Heart right ventricle (tissue), 16 donors: ENCODE data around the gene ZNF784. TPM values are rescaled to one million over a fixed set of nuclear protein-coding genes. Genes with fewer than 3 reads are reported as not detected.

ENCODE experiments used
- ATAC-seq, 8 donors: fragments of 200-7000 bp; cut with Tn5 transposase; one replicate each; pipeline ENCODE4 v1.9.1; 2020; ENCODE audit warnings: mild to moderate bottlenecking in 8 of 8, moderate library complexity in 8 of 8, moderate number of reproducible peaks in 1 of 8
- DNase-seq, 2 donors: peaks; one replicate each; pipeline ENCODE4 v3.0.0-alpha.2; 2020
- H3K27ac ChIP-seq, 10 donors: fragments of 200-600 bp; sonication (generic) in 2 of 10; one replicate each; pipeline versions ENCODE4 v1.5.0 to v1.8.0; 2020 to 2022; ENCODE audit warnings: mild to moderate bottlenecking in 3 of 10
- H3K27me3 ChIP-seq, 7 donors: fragments of 200-600 bp; one replicate each; pipeline ENCODE4 v1.8.0; 2021 to 2022; ENCODE audit warnings: mild to moderate bottlenecking in 2 of 7
- H3K36me3 ChIP-seq, 9 donors: fragments of 200-600 bp; sonication (generic) in 1 of 9; one replicate each; pipeline versions ENCODE4 v1.5.0 to v1.8.0; 2020 to 2022; ENCODE audit warnings: mild to moderate bottlenecking in 2 of 9
- H3K4me1 ChIP-seq, 9 donors: fragments of 200-600 bp; sonication (generic) in 1 of 9; one replicate each; pipeline versions ENCODE4 v1.5.0 to v1.8.0; 2020 to 2022; ENCODE audit warnings: mild to moderate bottlenecking in 4 of 9
- H3K4me3 ChIP-seq, 10 donors: fragments of 200-600 bp; sonication (generic) in 2 of 10; one replicate each; pipeline versions ENCODE4 v1.5.0 to v1.8.0; 2020 to 2022; ENCODE audit warnings: mild to moderate bottlenecking in 7 of 10, moderate library complexity in 2 of 10
- H3K9me3 ChIP-seq, 11 donors: fragments of 200-600 bp in 10 of 11; sonication (generic) in 2 of 11; one replicate each; pipeline versions ENCODE4 v1.5.0 to v1.8.0; 2013 to 2022; ENCODE audit warnings: mild to moderate bottlenecking in 2 of 11, control low read depth in 1 of 11, moderate library complexity in 1 of 11
- CTCF ChIP-seq, 9 donors: fragments of 200-600 bp; sonication (generic) in 2 of 9; IDR thresholded peaks; one replicate each; pipeline versions ENCODE4 v1.5.0 to v1.8.0; 2021 to 2022; ENCODE audit warnings: antibody characterized with exemption in 9 of 9, mild to moderate bottlenecking in 5 of 9, moderate library complexity in 1 of 9
- WGBS, 2 donors: extraction: QIAGEN DNeasy Blood & Tissue Kit; methylation state at CpG; one replicate each; pipeline ENCODE4 v1.1.7; 2013; ENCODE audit warnings: inconsistent platforms in 1 of 2; 5-methylcytosine and 5-hydroxymethylcytosine counted together
- intact Hi-C, 10 donors: fragments of 100-400 bp; cut with DNase I; formaldehyde crosslinking; loops; one replicate each; pipeline versions ENCODE4 v1.11.1 to v1.14.2; 2022
- polyA plus RNA-seq, 2 donors: library from polyadenylated mRNA; stranded (reverse); fragments of 200-250 nt; gene quantifications; one replicate each; pipeline ENCODE4 v1.2.3, GENCODE V29; 2013
- total RNA-seq, 10 donors: library from RNA; stranded (reverse); fragmentation: NEBNext Ultra II Directional in 3 of 10; extraction: Animal tissue kit (Norgen Biotek cat#: 25700) in 3 of 10; gene quantifications; one replicate each; pipeline versions ENCODE4 v1.2.1 to v1.2.4, GENCODE V29; 2021 to 2023
- donor health status: Arrhythmogenic right ventricular cardiomyopathy.
- donor health status: ischemic (EF 13 %, LVEDD 7.1; RV severe dilation, severe dysfunction).
- donor health status: healthy with polysubstance abuse.
- donor health status: DM: no; HTN: yes; CAD: no.
- donor health status: DM: no; HTN: no; CAD: no.
- donor health status: ischemic (EF 25% LVEDD 6.9; RV normal size, moderate dysfunction).
- donor health status: ischemic (EF 25% LVEDD 5.7; RV mildly dilated, moderate dysfunction).
- donor health status: healthy.
- donor health status: DM: yes; HTN: yes; CAD: no.
- donor health status: Ischemic cardiomyopathy.
- donor health status: ischemic (EF 35%, LVEDD 5.7; RV mildly dilated, moderate dysfunction).
- donor health status: nonischemic (EF 11% LVEDD 7.7; RV severe dilation, severe dysfunction).
- donor health status: DM: yes; HTN: yes; CAD: no.
- donor health status: PGD.
- donor health status: ischemic (EF 29% LVEDD 5.4; RV normal size, mild dysfunction).
- donor health status: nonischemic (EF 23%, LVEDD 6.1; RV moderate dilation, normal function).

ZNF784 gene
- total and polyA plus RNA-seq, 12 donors = 6.4 to 16.4 (median 11.8) TPM

DNA sequence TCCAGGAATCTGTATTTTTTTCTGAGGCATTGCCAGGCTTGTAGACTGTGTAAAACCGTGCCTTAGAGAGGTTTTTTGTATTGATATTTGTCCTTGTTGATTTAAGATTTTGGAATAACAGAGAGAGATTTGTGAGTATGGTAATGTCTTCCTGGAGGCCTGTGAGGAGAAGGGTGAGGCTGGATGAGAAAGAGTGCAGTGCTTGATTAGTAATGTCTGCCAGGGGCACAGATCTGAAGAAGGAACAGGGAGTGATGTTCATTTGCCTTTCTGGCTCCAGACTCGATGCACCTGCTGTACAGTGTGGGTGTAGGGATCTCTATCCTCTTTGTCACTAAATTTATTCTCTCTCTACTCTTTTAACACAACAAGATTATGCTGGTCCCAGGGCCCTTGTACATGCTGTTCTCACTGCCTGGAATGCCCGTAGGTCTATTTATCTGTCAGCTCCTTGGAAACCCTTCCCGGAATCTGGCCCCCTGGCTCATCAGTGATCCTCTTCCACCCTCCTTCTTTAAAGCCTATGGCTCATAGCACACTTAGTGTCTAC, 29.3 kb downstream of the ZNF784 start:
- WGBS, 2 donors = 77 to 87% methylated on average over 4 of the region's 4 CpGs
- TF ChIP-seq CTCF (IDR thresholded peaks at IDR 0.05) = no peak
- H3K4me1 ChIP-seq = peaks cover 0 to 8% (median 6%) of the 10 kb centered on the region in 9 donors
- H3K27ac ChIP-seq = no peak overlapping the region
- intact Hi-C loops = loop anchor here in 1 of 10 donors (5.0 kb wide), 2 partner anchors 48 to 78 kb away; partner anchors contain the start of gene SBK3
- peaks cover 0 to 54% (median 13%) of the 10 kb centered on the region in 9 donors for H3K36me3 ChIP-seq
- H3K27me3 ChIP-seq = no peaks in the 10 kb centered on the region
- no peak for ATAC-seq
- H3K9me3 ChIP-seq = no peaks in the 10 kb centered on the region
- no peak overlapping the region for H3K4me3 ChIP-seq
- no peak for DNase-seq

GRCh38 chr19:55593096-55593772, 31.1 kb downstream of the ZNF784 start:
- DNase-seq (no peak), ATAC-seq (peak in 3 of 8 donors; percentile 12 to 44 (median 37))
- Histone ChIP-seq H3K4me1 (peaks cover 0 to 3% (median 0%) of the 10 kb centered on the region in 9 donors), H3K4me3 (no peak overlapping the region), H3K27me3 (no peaks in the 10 kb centered on the region), H3K36me3 (peaks cover 0 to 54% (median 13%) of the 10 kb centered on the region in 9 donors), H3K9me3 (no peaks in the 10 kb centered on the region), H3K27ac (no peak overlapping the region)
- no peak for TF ChIP-seq CTCF (IDR thresholded peaks at IDR 0.05)
- intact Hi-C loops = no loop called here
- WGBS, 2 donors = 66 to 81% methylated on average over 64 to 68 of the region's 68 CpGs

DNA sequence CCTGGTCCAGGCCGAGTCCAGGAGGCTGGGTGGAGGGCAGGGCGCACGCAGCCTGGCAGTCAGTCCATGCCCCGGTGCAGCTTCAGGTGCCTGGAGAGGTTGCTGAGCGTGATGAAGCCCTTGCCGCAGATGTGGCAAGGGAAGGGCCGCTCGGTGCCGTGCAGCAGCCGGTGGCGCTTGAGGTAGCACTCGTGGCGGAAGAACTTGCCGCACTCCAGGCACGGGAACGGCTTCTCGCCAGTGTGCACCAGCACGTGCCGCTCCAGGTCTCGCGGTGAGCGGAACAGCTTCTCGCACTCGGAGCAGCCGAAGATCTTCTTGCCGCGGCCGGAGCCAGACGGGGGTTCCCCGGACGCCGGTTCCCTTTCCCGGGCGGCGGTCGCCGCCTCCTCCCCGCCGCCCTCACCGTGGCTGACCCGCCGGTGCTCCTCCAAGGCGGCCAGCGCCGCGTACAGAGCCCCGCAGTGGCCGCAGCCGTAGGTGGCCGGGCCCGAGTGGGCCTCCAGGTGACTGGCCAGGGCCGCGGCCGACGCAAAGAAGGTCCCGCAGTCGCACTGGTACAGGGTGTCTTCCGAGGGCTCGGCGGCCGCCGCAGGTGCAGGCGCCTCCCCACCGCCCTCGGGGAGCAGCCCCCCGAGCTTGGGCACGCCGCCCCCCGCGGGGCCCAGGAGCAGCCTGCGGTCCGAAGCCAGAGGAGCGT, 31.8 kb downstream of the ZNF784 start:
- intact Hi-C loops = no loop called here
- H3K4me1 ChIP-seq = peaks cover 0 to 6% (median 4%) of the 10 kb centered on the region in 9 donors
- ATAC-seq = peak in 1 of 8 donors; percentile 12
- DNase-seq = no peak
- peaks cover 0 to 54% (median 13%) of the 10 kb centered on the region in 9 donors for H3K36me3 ChIP-seq
- TF ChIP-seq CTCF (IDR thresholded peaks at IDR 0.05) = no peak
- no peak overlapping the region for H3K4me3 ChIP-seq
- no peaks in the 10 kb centered on the region for H3K9me3 ChIP-seq
- H3K27me3 ChIP-seq = no peaks in the 10 kb centered on the region
- H3K27ac ChIP-seq = no peak overlapping the region
- WGBS, 2 donors = 86 to 89% methylated on average over 43 to 73 of the region's 73 CpGs

DNA sequence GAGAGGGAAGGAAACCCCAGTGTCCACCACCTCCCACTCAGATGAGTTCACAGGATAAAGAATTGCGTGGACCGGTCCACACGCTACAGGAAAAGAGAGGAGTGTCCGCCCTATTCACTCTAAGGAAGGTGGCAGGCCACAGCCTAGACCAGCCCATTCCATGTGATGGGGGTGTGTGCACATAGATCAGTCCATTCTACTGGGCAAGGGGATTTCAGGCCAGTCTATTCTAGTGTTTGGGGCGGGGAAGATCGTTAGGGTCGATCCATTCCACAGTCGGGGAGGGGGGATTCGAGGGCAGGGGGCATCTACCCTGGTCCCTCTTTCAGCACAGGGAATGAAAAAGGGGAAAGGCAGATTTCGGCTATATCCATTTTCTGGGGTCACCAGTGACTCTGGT, 32.8 kb downstream of the ZNF784 start:
- Histone ChIP-seq H3K36me3 (peaks cover 0 to 44% (median 13%) of the 10 kb centered on the region in 9 donors), H3K27me3 (peaks cover 0 to 5% (median 0%) of the 10 kb centered on the region in 7 donors), H3K9me3 (no peaks in the 10 kb centered on the region), H3K4me1 (peaks cover 5 to 16% (median 12%) of the 10 kb centered on the region in 9 donors), H3K27ac (no peak overlapping the region), H3K4me3 (no peak overlapping the region)
- no peak for ATAC-seq
- 78 to 81% methylated on average over 10 of the region's 10 CpGs for WGBS, 2 donors
- DNase-seq = no peak
- no peak for TF ChIP-seq CTCF (IDR thresholded peaks at IDR 0.05)
- intact Hi-C loops = no loop called here
